HG03097 (cell line): Measurements from ENCODE around the gene ZAR1L.
A peak's percentile ranks its signal among the peaks of the same experiment; 100 is the strongest.

ENCODE experiments used
- ATAC-seq: cut with Tn5 transposase; IDR thresholded peaks from one replicate; pipeline ENCODE4 v1.9.1; 2021; ENCODE audit not compliant: unreplicated experiment, low FRiP score

ZAR1L gene

DNA sequence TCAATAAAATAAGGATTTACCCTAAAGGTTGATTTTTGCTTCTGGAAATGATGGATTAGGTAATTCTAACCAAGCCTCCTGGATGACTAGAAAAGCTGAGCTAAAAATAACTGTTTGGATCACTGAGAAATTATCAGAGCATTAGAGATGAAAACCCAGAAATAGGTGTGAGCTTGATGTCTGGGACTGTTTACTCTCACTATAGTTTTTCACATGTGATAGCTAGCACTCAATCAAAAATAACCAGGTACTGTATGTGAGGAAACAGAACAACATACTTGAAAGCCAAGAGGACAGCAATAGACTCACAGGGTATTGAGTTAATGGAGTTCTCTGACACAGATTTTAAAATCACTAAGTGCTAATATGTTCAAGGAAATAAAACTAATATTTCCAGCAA, 9.5 kb downstream of the ZAR1L start:
- no peak for ATAC-seq

DNA sequence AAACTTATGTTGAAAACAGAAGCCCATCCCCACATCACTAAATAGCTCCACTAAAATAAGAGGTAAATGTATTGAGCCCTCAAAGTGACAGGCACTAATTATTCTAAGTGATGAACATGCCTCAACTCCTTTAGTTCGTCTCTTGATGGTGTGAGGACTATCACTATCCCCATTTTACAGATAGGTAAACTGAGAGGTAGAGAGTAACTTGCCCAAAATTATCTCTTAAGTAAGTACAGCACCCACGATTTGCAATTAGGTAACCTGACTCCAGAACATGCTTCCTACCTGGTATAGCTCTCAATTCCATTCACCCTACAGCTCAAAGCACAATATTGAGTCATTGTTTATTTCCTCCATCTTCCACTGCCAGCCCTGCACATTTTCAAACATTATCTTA, 12.7 kb downstream of the ZAR1L start:
- ATAC-seq, result no peak

DNA sequence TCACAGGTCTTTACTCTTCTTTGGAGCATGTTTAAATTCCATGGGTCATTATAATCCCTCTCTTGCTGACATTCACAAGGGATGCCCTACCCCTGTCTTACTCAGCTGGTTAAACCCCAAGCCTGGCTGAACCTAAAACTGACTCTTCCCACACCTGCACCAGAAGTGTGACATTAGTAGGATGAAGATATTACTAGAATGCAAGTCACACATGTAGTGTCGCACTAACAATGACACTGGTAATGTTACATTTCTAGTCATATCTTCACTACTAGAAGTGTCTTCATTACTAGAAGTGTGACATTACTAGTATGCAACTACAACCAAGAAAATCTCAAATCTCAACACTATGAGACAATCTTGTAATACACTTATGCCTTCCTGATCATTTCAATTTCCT, 14.2 kb downstream of the ZAR1L start:
- no peak for ATAC-seq

DNA sequence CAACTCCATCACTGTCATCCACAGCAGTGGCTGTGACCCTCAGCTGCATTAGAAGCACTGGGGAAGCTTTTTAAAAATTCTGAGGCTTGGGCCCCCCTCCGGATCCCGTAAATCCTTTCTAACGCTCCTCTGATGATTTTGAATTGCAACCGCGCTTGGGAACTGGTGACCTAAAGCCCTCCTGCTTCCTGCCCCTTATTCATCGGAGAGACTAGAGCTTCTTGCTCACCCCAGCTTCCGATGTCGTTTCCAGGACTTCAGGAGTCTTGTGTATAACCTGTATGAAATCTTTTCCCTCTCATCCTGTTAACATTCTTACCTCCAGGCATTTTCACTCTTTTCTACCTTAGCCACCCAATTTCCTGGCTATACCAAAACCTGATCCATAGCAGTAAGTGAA, 14.8 kb downstream of the ZAR1L start:
- no peak for ATAC-seq

DNA sequence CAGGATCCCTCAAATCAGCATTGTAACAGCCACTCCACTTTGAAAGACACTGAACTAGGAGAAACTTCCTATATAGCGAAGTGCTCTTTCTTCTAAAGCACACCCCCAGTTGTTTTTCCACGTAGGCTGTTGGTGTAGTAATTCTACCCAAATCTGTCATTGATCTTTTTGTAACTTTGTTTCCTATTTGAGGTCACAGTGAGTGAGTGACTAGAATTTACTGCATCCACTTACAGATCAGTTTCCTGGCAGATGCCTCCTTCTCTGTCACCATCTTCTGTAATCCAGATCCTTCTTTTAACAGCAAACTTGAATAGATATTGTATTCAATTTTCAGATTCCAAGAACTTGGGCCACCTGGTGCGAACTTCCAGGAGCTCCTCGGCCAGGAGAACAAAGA, 15.3 kb downstream of the ZAR1L start:
- no peak for ATAC-seq

DNA sequence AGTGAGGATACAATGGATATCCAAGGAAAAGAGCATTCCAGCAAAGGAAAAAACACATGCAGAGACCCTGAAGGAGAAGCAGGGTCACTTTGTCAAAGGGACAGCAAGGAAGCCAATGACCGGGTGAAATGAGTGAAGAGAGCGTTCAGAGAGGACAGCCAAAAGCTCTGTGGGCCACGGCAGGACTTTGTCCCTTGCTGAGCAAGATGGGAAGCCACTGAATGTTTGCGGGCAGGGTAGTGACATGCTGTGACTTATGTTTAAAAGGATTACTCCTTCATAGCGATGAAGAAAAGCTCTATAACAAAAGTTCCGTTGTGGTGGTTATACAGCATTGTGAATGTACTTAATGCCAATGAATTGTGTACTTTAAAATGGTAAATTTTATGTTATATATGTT, 16.5 kb downstream of the ZAR1L start:
- ATAC-seq, result no peak

DNA sequence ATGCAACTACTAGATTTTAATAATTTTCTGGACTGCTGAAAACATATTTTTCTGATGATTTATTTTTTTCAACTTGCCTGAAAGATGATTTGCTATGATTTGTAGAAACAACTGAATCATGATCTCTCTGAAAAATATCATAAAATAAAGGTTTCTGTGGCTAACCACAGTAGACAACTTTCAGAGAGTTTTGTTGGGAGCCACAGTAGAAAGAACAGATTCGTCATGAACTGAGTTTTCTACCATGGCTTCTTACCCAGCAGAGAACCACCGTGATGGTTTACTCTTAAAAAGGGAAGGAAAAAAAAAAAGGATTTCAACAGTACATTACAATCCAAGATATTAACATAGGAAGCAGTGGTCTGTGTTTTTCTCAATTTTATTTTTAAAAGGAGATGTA, 18.0 kb downstream of the ZAR1L start:
- no peak for ATAC-seq

DNA sequence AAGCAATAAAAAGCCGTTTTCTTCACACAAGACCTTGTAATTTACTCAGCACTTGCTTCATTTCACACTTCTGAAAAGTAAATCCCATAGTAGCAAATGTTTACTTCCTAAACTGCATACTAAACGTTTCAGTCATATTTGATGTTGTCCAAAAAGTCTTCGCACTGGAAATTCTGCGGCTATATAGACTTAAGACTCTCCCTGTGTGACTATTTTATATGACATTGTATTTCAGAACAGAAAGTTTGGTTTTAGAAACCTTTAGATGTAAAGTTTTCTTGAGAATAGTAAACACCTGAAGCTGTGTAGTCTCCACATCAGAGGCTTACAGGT, 29.6 kb downstream of the ZAR1L start:
- no peak for ATAC-seq

DNA sequence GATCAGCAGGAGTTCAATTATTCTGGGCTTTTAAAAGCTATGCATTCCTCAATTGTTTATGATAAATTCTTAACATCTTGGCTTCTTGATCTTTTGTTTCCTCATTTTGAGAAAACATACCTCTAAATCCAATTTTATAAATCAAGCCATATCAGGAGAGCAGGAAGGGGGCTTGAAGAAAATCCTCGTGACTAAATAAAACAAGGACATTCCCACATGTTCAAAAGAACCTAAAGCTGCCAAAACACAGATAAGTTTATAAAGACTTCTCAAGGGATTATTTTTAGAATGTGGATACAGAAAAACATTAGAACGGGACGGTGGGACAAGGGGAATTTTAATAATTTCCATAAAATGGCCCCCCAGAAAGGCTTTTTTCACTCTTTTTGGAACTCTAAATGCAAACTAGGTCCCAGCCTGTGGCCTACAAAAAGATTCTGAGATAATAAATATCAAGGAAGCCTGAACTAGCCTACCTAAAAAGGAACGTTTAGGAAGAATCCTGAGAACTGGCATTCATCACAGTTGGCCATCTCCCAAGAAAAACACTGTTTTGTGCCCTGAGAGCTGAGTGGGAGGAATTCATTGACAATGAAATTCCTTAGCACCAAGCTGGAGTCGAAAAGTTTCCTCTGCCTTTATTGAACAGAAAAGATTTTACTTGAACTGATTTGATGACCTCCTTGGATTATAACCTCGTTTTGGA, 30.1 kb downstream of the ZAR1L start:
- ATAC-seq, result no peak

DNA sequence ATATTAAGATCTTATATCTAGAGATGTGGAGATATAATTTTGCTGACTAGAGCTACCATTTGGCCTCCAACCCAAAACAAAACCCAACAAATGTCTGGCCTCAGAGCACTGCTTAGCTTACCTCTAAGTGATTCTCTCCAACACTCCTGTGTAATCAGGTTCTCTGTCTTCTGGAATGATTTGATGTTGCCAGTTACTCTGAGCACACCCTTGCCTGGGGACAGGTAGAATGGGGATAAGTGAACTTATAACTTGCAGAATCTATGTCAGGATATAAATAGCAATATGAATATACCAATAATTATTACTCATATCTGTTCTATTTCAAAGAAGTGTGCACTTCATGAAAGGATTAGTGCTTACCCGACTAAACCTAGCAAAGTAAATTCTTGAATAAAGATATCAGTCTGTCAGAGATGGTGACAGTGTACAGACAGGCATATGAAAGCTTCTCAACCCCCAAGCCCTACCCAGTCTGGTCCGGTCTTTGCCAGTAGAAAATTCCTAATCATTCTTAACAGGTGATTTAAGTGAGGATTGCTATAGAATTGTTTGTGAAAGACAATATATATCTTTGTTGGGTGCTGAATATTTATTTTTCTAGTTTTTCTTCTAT, 33.0 kb downstream of the ZAR1L start:
- ATAC-seq, result no peak

DNA sequence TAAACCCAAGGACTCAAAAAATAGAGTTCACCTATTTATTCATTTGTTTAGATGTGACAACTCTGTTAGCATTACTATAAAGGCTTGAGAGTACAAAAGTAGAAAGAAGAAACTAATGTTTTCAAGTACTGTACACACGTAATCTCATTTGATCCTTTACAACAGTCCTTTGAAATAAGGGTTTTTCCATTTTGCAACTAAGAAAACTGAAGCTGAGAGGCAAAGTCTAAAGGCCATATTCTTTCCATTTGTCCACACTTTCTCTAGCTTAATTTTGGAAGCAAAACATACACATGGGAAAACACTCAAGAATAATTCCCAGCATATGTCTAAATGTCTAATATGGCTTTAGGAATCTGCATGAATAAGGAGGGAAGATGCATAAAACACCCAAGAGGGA, 34.1 kb downstream of the ZAR1L start:
- no peak for ATAC-seq

DNA sequence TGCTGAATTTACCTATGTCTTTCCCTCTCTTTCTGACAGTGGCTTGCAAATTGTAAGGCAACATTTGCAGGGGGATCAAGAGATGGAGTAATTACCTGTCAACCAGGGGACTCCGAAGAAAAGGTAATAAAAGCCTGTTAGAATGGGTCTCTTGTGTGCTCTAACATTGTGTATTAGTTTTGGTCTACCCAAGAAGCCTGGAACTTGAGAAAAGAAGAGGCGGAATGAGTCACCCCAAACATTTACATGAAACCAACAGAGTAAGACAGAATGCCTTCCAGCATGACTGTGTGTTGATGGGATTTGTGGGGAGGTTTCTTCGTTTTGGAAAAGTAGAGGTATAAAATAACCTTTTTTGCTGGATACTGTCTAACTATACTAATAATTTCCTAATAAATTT, 36.7 kb downstream of the ZAR1L start:
- ATAC-seq, result no peak

DNA sequence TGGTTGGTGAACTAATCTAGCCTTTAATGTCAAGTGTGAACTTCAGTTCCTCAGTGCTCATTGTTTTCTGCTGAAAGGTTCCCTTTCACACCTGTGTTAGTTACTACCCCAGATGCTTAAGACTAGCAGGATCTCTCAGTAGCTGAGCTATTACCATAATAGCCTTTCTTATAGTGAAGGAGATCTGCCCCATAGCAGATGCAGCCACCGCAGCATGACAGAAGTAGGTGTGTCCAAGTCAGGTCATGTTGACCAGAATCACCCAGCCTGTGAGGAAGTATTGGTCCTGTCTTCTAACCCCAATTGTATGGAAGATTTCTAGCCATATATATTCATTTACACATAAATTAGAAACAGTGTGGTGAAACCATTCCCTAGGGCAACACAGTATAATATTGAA, 37.3 kb downstream of the ZAR1L start:
- ATAC-seq, result no peak

DNA sequence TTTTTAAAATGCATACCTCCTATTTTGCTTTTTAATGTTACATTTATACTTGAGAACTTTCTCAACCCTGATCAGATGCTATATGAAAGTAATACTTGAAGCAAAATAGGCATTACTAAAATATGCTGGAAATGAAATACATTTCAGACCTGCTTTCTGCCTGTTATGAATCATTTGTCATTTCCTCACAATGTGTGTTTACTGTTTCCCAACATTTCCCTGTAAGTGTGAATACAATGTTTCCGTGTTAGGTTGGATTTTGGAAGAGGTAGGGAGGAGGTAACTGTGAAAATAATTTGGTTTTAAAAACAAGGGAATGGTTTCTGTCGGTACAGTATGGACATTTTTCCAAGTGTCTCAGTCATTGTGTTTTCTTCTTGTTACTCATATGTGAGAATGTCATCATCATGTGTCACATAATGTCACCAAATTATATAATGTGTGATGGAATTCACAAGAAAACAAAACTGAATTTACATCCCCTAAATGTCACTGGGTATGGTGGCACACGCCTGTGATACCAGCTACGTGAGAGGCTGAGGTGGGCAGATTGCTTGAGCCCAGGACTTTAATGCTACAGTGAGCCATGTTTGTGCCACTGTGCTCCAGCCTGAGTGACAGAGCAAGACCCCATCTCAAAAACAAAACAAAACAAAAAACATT, 43.0 kb downstream of the ZAR1L start:
- ATAC-seq, result no peak

DNA sequence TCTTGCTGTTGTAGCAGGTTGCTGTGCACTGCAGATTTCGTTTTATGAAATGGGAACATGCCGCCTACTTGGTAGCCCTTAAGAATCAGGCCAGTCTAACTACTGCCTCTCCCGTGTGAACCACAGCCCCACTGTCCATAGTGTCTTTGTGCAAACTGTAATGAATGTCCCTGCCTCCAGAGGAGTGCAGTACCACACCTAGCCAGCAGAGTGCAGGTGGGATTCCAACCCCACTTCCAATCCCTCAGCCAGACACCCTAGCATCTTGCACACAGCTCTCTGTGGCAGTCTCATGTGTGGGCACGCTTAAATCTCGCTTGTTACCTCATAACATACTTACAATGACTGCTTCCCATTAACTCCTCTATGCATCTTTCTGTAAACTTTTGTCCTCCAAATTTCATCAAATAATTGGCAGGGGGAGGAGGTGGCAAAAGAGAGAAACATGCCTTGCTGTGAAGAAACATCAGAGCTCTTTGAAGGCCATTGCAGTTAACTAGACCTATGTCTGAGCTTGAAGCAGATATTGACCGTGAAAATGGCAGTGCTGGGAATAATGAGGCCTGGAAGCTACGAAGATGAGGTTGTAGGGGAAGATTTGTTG, 47.2 kb downstream of the ZAR1L start:
- peak; percentile 77 for ATAC-seq

DNA sequence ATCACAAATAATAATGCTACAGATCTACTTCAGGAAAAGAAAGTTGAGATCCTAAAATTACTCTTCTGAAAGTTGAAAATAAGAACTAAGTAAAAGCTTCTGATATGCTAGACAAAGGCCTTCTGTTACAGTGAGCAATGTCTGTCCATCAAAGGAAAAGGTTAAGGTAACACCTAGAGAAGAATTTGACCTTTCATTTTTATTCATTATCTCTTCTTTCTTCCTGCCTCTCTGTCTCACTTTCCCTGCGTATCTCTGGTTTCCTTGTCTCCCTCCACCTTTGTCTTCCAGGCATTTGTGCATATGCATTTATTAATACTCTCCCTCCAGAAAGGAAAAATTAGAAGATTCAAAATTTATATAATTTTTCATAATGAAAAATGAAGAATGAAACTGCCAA, 49.0 kb downstream of the ZAR1L start:
- no peak for ATAC-seq

DNA sequence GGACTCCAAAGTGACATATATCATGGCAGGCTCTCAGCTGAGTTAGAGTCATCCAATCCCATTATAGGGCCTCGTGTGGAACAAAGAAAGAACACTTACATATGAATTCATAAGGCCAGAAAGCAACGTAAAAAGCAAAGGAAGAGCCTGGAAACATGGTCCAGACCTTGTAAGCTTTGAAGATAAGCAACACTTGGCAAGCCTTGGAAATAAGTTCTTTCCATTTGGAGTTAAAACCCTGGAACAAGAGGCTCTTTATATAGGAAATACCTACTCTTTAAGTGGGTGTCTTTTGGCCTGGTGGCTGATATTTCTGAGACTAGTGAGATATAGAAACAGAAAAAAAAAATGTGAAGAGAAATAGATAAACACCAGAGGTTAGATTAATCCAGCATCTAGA, 49.4 kb downstream of the ZAR1L start:
- no peak for ATAC-seq

DNA sequence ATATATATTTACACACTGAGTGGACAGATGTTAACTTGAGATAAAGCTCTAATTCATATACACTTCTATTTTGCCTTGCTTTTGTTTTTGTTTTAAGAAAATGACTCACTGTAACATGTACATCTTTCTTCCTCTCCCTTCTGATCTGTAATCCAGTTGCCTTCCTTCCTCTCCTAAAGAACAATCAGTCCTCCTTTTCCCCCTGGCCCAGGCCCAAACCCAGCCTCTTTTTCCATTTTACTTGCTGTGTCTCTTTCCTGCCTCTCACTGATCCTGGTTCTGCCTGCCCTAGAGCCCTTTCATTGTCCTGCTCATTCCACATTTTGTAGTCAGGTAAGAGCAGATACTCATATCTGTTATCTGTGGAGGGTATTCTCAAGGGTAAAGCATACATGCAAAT, 50.8 kb downstream of the ZAR1L start:
- ATAC-seq, result no peak

DNA sequence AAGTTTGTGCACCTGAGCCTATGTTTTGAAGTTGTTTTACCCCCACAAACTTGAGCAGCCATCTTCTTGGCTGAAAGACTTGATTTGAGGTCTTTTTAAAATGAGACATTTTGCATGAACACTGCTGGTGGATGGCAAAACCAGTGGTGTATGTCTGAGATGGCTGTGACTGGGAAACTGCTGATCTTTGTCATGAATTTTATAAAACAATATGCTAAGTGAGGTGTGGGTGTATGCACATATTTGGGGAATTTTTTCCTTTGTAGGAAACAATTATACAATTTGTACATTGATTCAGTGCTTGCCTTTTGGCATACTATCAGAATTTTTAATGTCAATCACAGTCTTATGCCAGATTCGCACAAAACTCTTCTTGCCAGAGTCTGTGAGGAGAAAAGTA, 52.5 kb downstream of the ZAR1L start:
- ATAC-seq, result no peak

DNA sequence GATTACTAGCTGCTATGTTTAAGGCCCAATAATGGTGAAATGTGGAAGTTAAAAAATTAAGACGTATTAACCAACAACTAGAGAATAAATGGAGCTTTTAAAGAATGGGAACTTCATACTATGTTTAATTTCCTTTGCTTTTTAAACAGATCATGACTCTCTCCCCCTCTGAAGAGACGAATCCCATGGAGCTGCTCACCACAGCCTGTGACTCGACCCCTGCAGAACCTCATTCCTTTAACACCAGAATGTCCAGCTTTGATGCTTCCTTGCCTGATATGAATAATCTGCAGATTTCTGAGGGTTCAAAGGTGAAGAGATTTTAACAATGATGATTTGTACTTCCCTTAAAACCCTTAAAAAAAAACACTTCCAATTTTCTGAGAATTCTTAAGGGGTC, 53.0 kb downstream of the ZAR1L start:
- no peak for ATAC-seq

DNA sequence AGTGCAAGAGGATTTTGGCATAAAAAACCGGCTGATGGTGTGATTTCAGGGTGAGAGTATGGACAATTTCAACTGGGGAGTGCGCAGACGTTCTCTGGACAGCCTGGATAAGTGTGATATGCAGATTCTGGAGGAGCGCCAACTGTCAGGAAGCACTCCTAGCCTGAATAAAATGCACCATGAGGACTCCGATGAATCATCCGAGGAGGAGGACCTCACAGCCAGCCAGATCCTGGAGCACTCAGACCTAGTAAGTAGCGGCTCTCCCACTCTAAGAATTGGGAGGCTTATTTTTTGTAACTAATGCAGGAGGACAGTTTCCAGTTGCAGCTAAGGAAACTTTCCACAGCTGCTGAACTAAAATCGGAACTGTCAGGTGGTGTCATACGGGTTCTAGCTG, 53.6 kb downstream of the ZAR1L start:
- no peak for ATAC-seq

DNA sequence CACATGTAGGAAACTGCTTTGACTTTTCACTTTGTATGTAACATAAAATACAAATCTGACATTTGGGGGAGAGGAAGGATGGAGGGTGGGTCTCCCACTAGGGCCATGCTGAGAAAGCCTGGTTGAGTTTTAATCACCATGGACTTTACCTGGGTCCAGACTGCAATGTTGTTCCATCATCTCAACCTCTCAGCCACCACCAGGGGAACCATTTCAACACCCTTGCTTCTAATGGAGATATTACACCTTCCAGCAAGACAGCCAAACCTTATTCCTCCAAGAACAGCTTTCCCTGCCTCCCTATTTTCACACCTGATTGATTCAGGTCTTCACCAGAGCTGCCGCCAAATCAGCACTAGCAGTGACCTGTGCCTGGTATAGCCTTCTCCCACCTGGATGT, 56.0 kb downstream of the ZAR1L start:
- ATAC-seq, result no peak
